SU-DHL-6 (cell line): Measurements from ENCODE around the gene TFRC.

Experiments used
- H2AFZ ChIP-seq: fragments of 200-600 bp; sonication (generic); 2 replicates; pipeline ENCODE4 v1.6.1; 2014; ENCODE audit warnings: low read depth, mild to moderate bottlenecking, moderate library complexity, mixed read lengths, antibody characterized with exemption, low read length; ENCODE audit not compliant: severe bottlenecking
- H3F3A ChIP-seq: fragments of 200-600 bp; shearing (Covaris generic); 2 replicates; pipeline ENCODE4 v1.6.0; 2016; ENCODE audit warnings: antibody characterized with exemption, mild to moderate bottlenecking; ENCODE audit not compliant: insufficient read depth
- H3K27ac ChIP-seq: fragments of 200-600 bp; sonication (generic); 2 replicates; pipeline ENCODE4 v1.5.1; 2016; ENCODE audit warnings: low read depth, mild to moderate bottlenecking, low read length, moderate library complexity, mixed read lengths
- H3K27me3 ChIP-seq: fragments of 200-600 bp; sonication (generic), shearing (Covaris generic); 2 replicates; pipeline ENCODE4 v1.6.0; 2014; ENCODE audit warnings: mild to moderate bottlenecking, low read length
- H3K36me3 ChIP-seq: fragments of 200-600 bp; sonication (generic); 2 replicates; pipeline ENCODE4 v1.6.1; 2014; ENCODE audit warnings: mild to moderate bottlenecking, low read length, mixed read lengths
- H3K4me2 ChIP-seq: fragments of 300-600, 200-600 bp; shearing (Covaris generic), sonication (generic); 2 replicates; pipeline ENCODE4 v1.6.0; 2014; ENCODE audit warnings: low read length, low read depth, mild to moderate bottlenecking; ENCODE audit not compliant: poor library complexity, severe bottlenecking
- H3K4me3 ChIP-seq: fragments of 200-600 bp; sonication (generic); 2 replicates; pipeline ENCODE4 v1.5.1; 2014; ENCODE audit warnings: antibody characterized with exemption, low read length, mild to moderate bottlenecking, mixed read lengths; ENCODE audit not compliant: insufficient read depth, poor library complexity, severe bottlenecking
- H3K79me2 ChIP-seq: fragments of 200-600 bp; sonication (generic); 2 replicates; pipeline ENCODE4 v1.6.1; 2014; ENCODE audit warnings: mild to moderate bottlenecking, low read length, moderate library complexity; ENCODE audit not compliant: insufficient read depth
- H3K9ac ChIP-seq: fragments of 200-600 bp; sonication (generic); 2 replicates; pipeline ENCODE4 v1.7.0; 2014; ENCODE audit warnings: mild to moderate bottlenecking, low read length
- H3K9me2 ChIP-seq: fragments of 200-600 bp; sonication (generic); replicated peaks from 2 replicates; pipeline ENCODE4 v1.6.1; 2014; ENCODE audit warnings: low read length; ENCODE audit not compliant: insufficient read depth
- H3K9me3 ChIP-seq: fragments of 200-600 bp; sonication (generic); 2 replicates; pipeline ENCODE4 v1.6.1; 2014; ENCODE audit warnings: low read length, mixed read lengths; ENCODE audit not compliant: insufficient read depth
- H4K20me1 ChIP-seq: fragments of 200-600 bp; sonication (generic); 2 replicates; pipeline ENCODE4 v1.6.1; 2014; ENCODE audit warnings: low read depth, mild to moderate bottlenecking, antibody characterized with exemption, low read length, moderate library complexity, mixed read lengths
- EZH2phosphoT487 ChIP-seq: fragments of 200-600 bp; sonication (generic), shearing (Covaris generic); conservative IDR thresholded peaks from 2 replicates; pipeline ENCODE4 v1.6.1; 2018; ENCODE audit warnings: mild to moderate bottlenecking, antibody characterized with exemption, low read length, moderate library complexity, mixed read lengths
- TF ChIP-seq, protein P1 (sequence below): fragments of 200-600 bp; sonication (generic); IDR thresholded peaks from one replicate; pipeline ENCODE4 v1.5.1; 2017; ENCODE audit warnings: antibody characterized with exemption, mild to moderate bottlenecking, low read length, moderate library complexity; ENCODE audit not compliant: insufficient read depth, poor library complexity, severe bottlenecking

The TFRC gene

GRCh38 chr3:196081834-196082618 lies at the start of gene TFRC:
Gene TFRC, minus strand, starts transcription at chr3:196082090. Its CDS starts 4,991 bp downstream, at chr3:196077099.
- H3K9me3 ChIP-seq: no peaks in the 10 kb centered on the region
- H3K4me2 ChIP-seq: peak within 1 kb of the TSS; percentile 83
- H3K4me3 ChIP-seq: peak within 1 kb of the TSS; percentile 83
- TF ChIP-seq, protein P1, sequence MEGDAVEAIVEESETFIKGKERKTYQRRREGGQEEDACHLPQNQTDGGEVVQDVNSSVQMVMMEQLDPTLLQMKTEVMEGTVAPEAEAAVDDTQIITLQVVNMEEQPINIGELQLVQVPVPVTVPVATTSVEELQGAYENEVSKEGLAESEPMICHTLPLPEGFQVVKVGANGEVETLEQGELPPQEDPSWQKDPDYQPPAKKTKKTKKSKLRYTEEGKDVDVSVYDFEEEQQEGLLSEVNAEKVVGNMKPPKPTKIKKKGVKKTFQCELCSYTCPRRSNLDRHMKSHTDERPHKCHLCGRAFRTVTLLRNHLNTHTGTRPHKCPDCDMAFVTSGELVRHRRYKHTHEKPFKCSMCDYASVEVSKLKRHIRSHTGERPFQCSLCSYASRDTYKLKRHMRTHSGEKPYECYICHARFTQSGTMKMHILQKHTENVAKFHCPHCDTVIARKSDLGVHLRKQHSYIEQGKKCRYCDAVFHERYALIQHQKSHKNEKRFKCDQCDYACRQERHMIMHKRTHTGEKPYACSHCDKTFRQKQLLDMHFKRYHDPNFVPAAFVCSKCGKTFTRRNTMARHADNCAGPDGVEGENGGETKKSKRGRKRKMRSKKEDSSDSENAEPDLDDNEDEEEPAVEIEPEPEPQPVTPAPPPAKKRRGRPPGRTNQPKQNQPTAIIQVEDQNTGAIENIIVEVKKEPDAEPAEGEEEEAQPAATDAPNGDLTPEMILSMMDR: no peak
- TF ChIP-seq EZH2phosphoT487: no peak
- peaks cover 47% of the 10 kb centered on the region for H3K79me2 ChIP-seq
- H3K9me2 ChIP-seq: no peaks in the 10 kb centered on the region
- H2AFZ ChIP-seq: peak within 1 kb of the TSS; percentile 94
- no peaks in the 10 kb centered on the region for H3F3A ChIP-seq
- H3K9ac ChIP-seq: peak within 1 kb of the TSS; percentile 90
- peaks cover 1% of the 10 kb centered on the region; the same call in 1 of the 2 replicates for H3K36me3 ChIP-seq
- H4K20me1 ChIP-seq: peaks cover 6% of the 10 kb centered on the region; the same call in 1 of the 2 replicates
- H3K27me3 ChIP-seq: no peaks in the 10 kb centered on the region
- H3K27ac ChIP-seq: peak within 1 kb of the TSS; percentile 68

GRCh38 chr3:196128172-196128843 lies 46.4 kb upstream of the TFRC start:
- no peak overlapping the region for H2AFZ ChIP-seq
- H3K27ac ChIP-seq: no peak overlapping the region
- no peaks in the 10 kb centered on the region for H3K27me3 ChIP-seq
- no peak overlapping the region for H3K4me3 ChIP-seq
- H3K9me3 ChIP-seq: no peaks in the 10 kb centered on the region
- H3K36me3 ChIP-seq: no peaks in the 10 kb centered on the region
- no peaks in the 10 kb centered on the region for H3F3A ChIP-seq
- no peaks in the 10 kb centered on the region for H3K9me2 ChIP-seq
- no peak overlapping the region for H3K4me2 ChIP-seq
- no peak for TF ChIP-seq EZH2phosphoT487
- TF ChIP-seq, protein P1: no peak
- no peaks in the 10 kb centered on the region for H4K20me1 ChIP-seq
- no peak overlapping the region for H3K9ac ChIP-seq
- H3K79me2 ChIP-seq: no peaks in the 10 kb centered on the region

GRCh38 chr3:196127308-196128040 lies 45.6 kb upstream of the TFRC start:
- no peaks in the 10 kb centered on the region for H3K27me3 ChIP-seq
- no peak overlapping the region for H3K27ac ChIP-seq
- no peaks in the 10 kb centered on the region for H3K79me2 ChIP-seq
- no peaks in the 10 kb centered on the region for H3K9me2 ChIP-seq
- H3K4me2 ChIP-seq: no peak overlapping the region
- H3F3A ChIP-seq: no peaks in the 10 kb centered on the region
- no peaks in the 10 kb centered on the region for H3K9me3 ChIP-seq
- no peak overlapping the region for H3K9ac ChIP-seq
- no peaks in the 10 kb centered on the region for H4K20me1 ChIP-seq
- no peak overlapping the region for H3K4me3 ChIP-seq
- H2AFZ ChIP-seq: no peak overlapping the region
- TF ChIP-seq EZH2phosphoT487: no peak
- TF ChIP-seq, protein P1: no peak
- no peaks in the 10 kb centered on the region for H3K36me3 ChIP-seq
